ENCODE data around the gene IQSEC3. TPM values are rescaled to one million over a fixed set of nuclear protein-coding genes. Genes with fewer than 3 reads are reported as not detected.

IQSEC3 gene
- total RNA-seq, 1 donor from 2014 or later, result 2.5 TPM

GRCh38 chr12:203462-204260, 137.1 kb downstream of the IQSEC3 start:
- TF ChIP-seq CTCF (IDR thresholded peaks at IDR 0.05; ENCODE audit: unreplicated experiment), result peak; percentile 60
- Mint-ChIP-seq H3K36me3 (ENCODE audit: insufficient read depth) (no peaks in the 10 kb centered on the region), H3K9me3 (ENCODE audit: low read depth) (no peaks in the 10 kb centered on the region), H3K4me3 (ENCODE audit: low read depth) (peak overlapping the region; percentile 72), H3K27ac (no peak overlapping the region), H3K27me3 (peaks cover 61% of the 10 kb centered on the region), H3K4me1 (ENCODE audit: low read depth) (peaks cover 3% of the 10 kb centered on the region)
- DNase-seq (ENCODE audit: low spot score, unreplicated experiment), result peak; percentile 74

- no peak for TF ChIP-seq CTCF (IDR thresholded peaks at IDR 0.05; ENCODE audit: unreplicated experiment)
- Mint-ChIP-seq H3K27me3 (peaks cover 63% of the 10 kb centered on the region), H3K27ac (no peak overlapping the region)
Measured at GRCh38 chr12:204261-204678, 137.7 kb downstream of the IQSEC3 start.

GRCh38 chr12:205026-205425, 138.5 kb downstream of the IQSEC3 start:
- no peak overlapping the region for H3K27ac Mint-ChIP-seq
- TF ChIP-seq CTCF (IDR thresholded peaks at IDR 0.05; ENCODE audit: unreplicated experiment), result no peak
- peak overlapping the region; percentile 44 for H3K4me3 Mint-ChIP-seq (ENCODE audit: low read depth)
- no peak for DNase-seq (ENCODE audit: low spot score, unreplicated experiment)
- H3K27me3 Mint-ChIP-seq, result peaks cover 58% of the 10 kb centered on the region
- H3K9me3 Mint-ChIP-seq (ENCODE audit: low read depth), result no peaks in the 10 kb centered on the region
- H3K36me3 Mint-ChIP-seq (ENCODE audit: insufficient read depth), result no peaks in the 10 kb centered on the region
- H3K4me1 Mint-ChIP-seq (ENCODE audit: low read depth), result peaks cover 12% of the 10 kb centered on the region

More at GRCh38 chr12:204261-204678, 137.7 kb downstream of the IQSEC3 start:
- peaks cover 8% of the 10 kb centered on the region for H3K4me1 Mint-ChIP-seq (ENCODE audit: low read depth)
- DNase-seq (ENCODE audit: low spot score, unreplicated experiment), result no peak
- H3K36me3 Mint-ChIP-seq (ENCODE audit: insufficient read depth), result no peaks in the 10 kb centered on the region
- H3K9me3 Mint-ChIP-seq (ENCODE audit: low read depth), result no peaks in the 10 kb centered on the region
- peak overlapping the region; percentile 72 for H3K4me3 Mint-ChIP-seq (ENCODE audit: low read depth)

- H3K4me1 Mint-ChIP-seq (ENCODE audit: low read depth), result peaks cover 30% of the 10 kb centered on the region
- H3K27me3 Mint-ChIP-seq, result peaks cover 45% of the 10 kb centered on the region
- no peak for DNase-seq (ENCODE audit: low spot score, unreplicated experiment)
- H3K9me3 Mint-ChIP-seq (ENCODE audit: low read depth), result no peaks in the 10 kb centered on the region
- no peak overlapping the region for H3K4me3 Mint-ChIP-seq (ENCODE audit: low read depth)
- H3K27ac Mint-ChIP-seq, result no peak overlapping the region
- H3K36me3 Mint-ChIP-seq (ENCODE audit: insufficient read depth), result no peaks in the 10 kb centered on the region
- no peak for TF ChIP-seq CTCF (IDR thresholded peaks at IDR 0.05; ENCODE audit: unreplicated experiment)
Measured at GRCh38 chr12:206746-207440, 140.3 kb downstream of the IQSEC3 start.

GRCh38 chr12:207804-208203, 141.2 kb downstream of the IQSEC3 start:
- no peaks in the 10 kb centered on the region for H3K36me3 Mint-ChIP-seq (ENCODE audit: insufficient read depth)
- H3K9me3 Mint-ChIP-seq (ENCODE audit: low read depth), result no peaks in the 10 kb centered on the region
- no peak for TF ChIP-seq CTCF (IDR thresholded peaks at IDR 0.05; ENCODE audit: unreplicated experiment)
- H3K4me1 Mint-ChIP-seq (ENCODE audit: low read depth), result peaks cover 35% of the 10 kb centered on the region
- H3K4me3 Mint-ChIP-seq (ENCODE audit: low read depth), result no peak overlapping the region
- H3K27me3 Mint-ChIP-seq, result peaks cover 36% of the 10 kb centered on the region
- DNase-seq (ENCODE audit: low spot score, unreplicated experiment), result no peak
- peak overlapping the region; percentile 25 for H3K27ac Mint-ChIP-seq
